GM23338 (cell line): Measurements from ENCODE around the gene DDAH2. TPM values are rescaled to one million over a fixed set of nuclear protein-coding genes. Genes with fewer than 3 reads are reported as not detected.

Experiments used
- ATAC-seq: fragments of 200-7000 bp; cut with Tn5 transposase; 3 replicates; pipeline ENCODE4 v1.9.1; 2020
- DNase-seq: peaks from one replicate; pipeline ENCODE4 v3.0.0-alpha.2; 2015; ENCODE audit warnings: low spot score
- H2AFZ ChIP-seq: fragments of 200-600 bp; sonication (generic); 2 replicates; pipeline ENCODE4 v1.8.0; 2016; ENCODE audit warnings: antibody characterized with exemption, mild to moderate bottlenecking, moderate library complexity
- H3F3A ChIP-seq: fragments of 200-600 bp; sonication (generic); replicated peaks from 2 replicates; pipeline ENCODE4 v1.8.0; 2017; ENCODE audit warnings: antibody characterized with exemption, mixed run types, low read depth
- H3K27ac ChIP-seq: fragments of 200-600 bp; sonication (generic); 2 replicates; pipeline ENCODE4 v1.6.1; 2016; ENCODE audit warnings: low read depth
- H3K27me3 ChIP-seq: fragments of 200-600 bp; sonication (generic); 2 replicates; pipeline ENCODE4 v1.8.0; 2016; ENCODE audit warnings: mild to moderate bottlenecking, mixed run types, moderate library complexity; ENCODE audit not compliant: insufficient read depth
- H3K36me3 ChIP-seq: fragments of 200-600 bp; sonication (generic); 2 replicates; pipeline ENCODE4 v1.8.0; 2016; ENCODE audit warnings: mild to moderate bottlenecking; ENCODE audit not compliant: insufficient read depth
- H3K4me1 ChIP-seq: fragments of 200-600 bp; sonication (generic); 2 replicates; pipeline ENCODE4 v1.8.0; 2016; ENCODE audit warnings: mild to moderate bottlenecking, moderate library complexity; ENCODE audit not compliant: insufficient read depth
- H3K4me2 ChIP-seq: fragments of 200-600 bp; sonication (generic); 2 replicates; pipeline ENCODE4 v1.7.1; 2017; ENCODE audit warnings: mixed run types
- H3K4me3 ChIP-seq: fragments of 200-600 bp; sonication (generic); 2 replicates; pipeline ENCODE4 v1.6.1; 2016; ENCODE audit warnings: mixed run types
- H3K79me2 ChIP-seq: fragments of 200-600 bp; sonication (generic); replicated peaks from 2 replicates; pipeline ENCODE4 v1.8.0; 2017; ENCODE audit warnings: mild to moderate bottlenecking; ENCODE audit not compliant: insufficient read depth
- H3K9me2 ChIP-seq: fragments of 200-600 bp; sonication (generic); 2 replicates; pipeline ENCODE4 v1.8.0; 2017; ENCODE audit not compliant: insufficient read depth
- H4K20me1 ChIP-seq: fragments of 200-600 bp; sonication (generic); replicated peaks from 2 replicates; pipeline ENCODE4 v1.8.0; 2017; ENCODE audit warnings: mild to moderate bottlenecking; ENCODE audit not compliant: insufficient read depth
- H3K27ac Mint-ChIP-seq: 2 replicates; pipeline ENCODE4 v1.8.0; 2020; ENCODE audit warnings: inconsistent platforms, mild to moderate bottlenecking, moderate library complexity, mixed read lengths
- H3K27me3 Mint-ChIP-seq: 3 replicates; pipeline ENCODE4 v1.8.0; 2022; ENCODE audit warnings: low read depth, mild to moderate bottlenecking, moderate library complexity, mixed read lengths, inconsistent platforms; ENCODE audit not compliant: insufficient read depth, poor library complexity
- H3K36me3 Mint-ChIP-seq: 3 replicates; pipeline ENCODE4 v1.8.0; 2021; ENCODE audit warnings: low read depth, mild to moderate bottlenecking, inconsistent platforms, moderate library complexity, mixed read lengths
- H3K4me1 Mint-ChIP-seq: 3 replicates; pipeline ENCODE4 v1.8.0; 2020; ENCODE audit warnings: mild to moderate bottlenecking, inconsistent platforms, mixed read lengths
- H3K4me3 Mint-ChIP-seq: 3 replicates; pipeline ENCODE4 v1.8.0; 2021; ENCODE audit warnings: moderate library complexity, mild to moderate bottlenecking, inconsistent platforms, mixed read lengths
- H3K9me3 Mint-ChIP-seq: 3 replicates; pipeline ENCODE4 v1.8.0; 2020; ENCODE audit warnings: moderate library complexity, mild to moderate bottlenecking, inconsistent platforms, mixed read lengths
- CREB1 ChIP-seq: fragments of 250-450 bp; sonication (Bioruptor Pico); IDR thresholded peaks from 2 replicates; pipeline ENCODE4 v1.5.0; 2020; ENCODE audit warnings: low read depth, mild to moderate bottlenecking, moderate library complexity
- CTCF ChIP-seq, 2 experiments: fragments of 200-600 bp in 1 of 2; sonication (generic) in 1 of 2; conservative IDR thresholded peaks; 2 replicates each; pipeline versions ENCODE4 v1.5.1 to v1.6.1; 2016 to 2017; ENCODE audit warnings: antibody characterized with exemption in 2 of 2, low read depth in 2 of 2, mild to moderate bottlenecking in 2 of 2, moderate library complexity in 1 of 2
- EZH2 ChIP-seq: fragments of 200-600 bp; sonication (generic); IDR thresholded peaks from one replicate; pipeline ENCODE4 v1.8.0; 2017; ENCODE audit warnings: antibody characterized with exemption, mild to moderate bottlenecking, low read depth; ENCODE audit not compliant: unreplicated experiment
- EZH2phosphoT487 ChIP-seq: fragments of 200-600 bp; sonication (generic); IDR thresholded peaks from one replicate; pipeline ENCODE4 v1.8.1; 2018; ENCODE audit warnings: antibody characterized with exemption; ENCODE audit not compliant: unreplicated experiment
- JUNB ChIP-seq: IDR thresholded peaks from one replicate; pipeline ENCODE4 v1.6.1; 2016; ENCODE audit warnings: antibody characterized with exemption; ENCODE audit not compliant: unreplicated experiment
- NANOG ChIP-seq: IDR thresholded peaks from 2 replicates; pipeline ENCODE4 v1.6.1; 2016; ENCODE audit warnings: antibody characterized with exemption, borderline replicate concordance
- POLR2AphosphoS5 ChIP-seq: IDR thresholded peaks from 2 replicates; pipeline ENCODE4 v1.6.1; 2016; ENCODE audit warnings: antibody characterized with exemption, low read depth
- REST ChIP-seq: IDR thresholded peaks from one replicate; pipeline ENCODE4 v1.6.1; 2018; ENCODE audit warnings: antibody characterized with exemption; ENCODE audit not compliant: unreplicated experiment
- STAT1 ChIP-seq: IDR thresholded peaks from one replicate; pipeline ENCODE4 v1.6.1; 2016; ENCODE audit warnings: antibody characterized with exemption; ENCODE audit not compliant: unreplicated experiment
- ZNF114 ChIP-seq: fragments of 250-450 bp; sonication (Bioruptor Pico); IDR thresholded peaks from 2 replicates; pipeline ENCODE4 v1.5.0; 2020; ENCODE audit warnings: mild to moderate bottlenecking, moderate library complexity
- ZNF331 ChIP-seq: fragments of 250-450 bp; sonication (Bioruptor Pico); IDR thresholded peaks from 2 replicates; pipeline ENCODE4 v1.5.0; 2020; ENCODE audit warnings: low read depth, mild to moderate bottlenecking, moderate library complexity
- ZNF462 ChIP-seq: fragments of 250-450 bp; sonication (Bioruptor Pico); IDR thresholded peaks from 2 replicates; pipeline ENCODE4 v1.5.0; 2020; ENCODE audit warnings: mild to moderate bottlenecking, moderate library complexity
- polyA plus RNA-seq: library from polyadenylated mRNA; unstranded; fragments of >200 nt; fragmentation: Nextera tagmentation; extraction: Ambion mirVana; gene quantifications from 2 replicates; pipeline ENCODE4 v1.2.1, GENCODE V29; 2016
- total RNA-seq: library from RNA; depleted of rRNA; stranded (reverse); fragments of >200 nt; shearing (Covaris generic); gene quantifications from 2 replicates; pipeline ENCODE4 v1.2.3, GENCODE V29; 2014
- TF ChIP-seq, protein P1 (sequence below): IDR thresholded peaks from 2 replicates; pipeline ENCODE4 v1.6.1; 2016; ENCODE audit warnings: antibody characterized with exemption

Gene DDAH2
- total and polyA plus RNA-seq, 2 experiments from 2014 or later = 58.7 to 65.1 TPM

DNA sequence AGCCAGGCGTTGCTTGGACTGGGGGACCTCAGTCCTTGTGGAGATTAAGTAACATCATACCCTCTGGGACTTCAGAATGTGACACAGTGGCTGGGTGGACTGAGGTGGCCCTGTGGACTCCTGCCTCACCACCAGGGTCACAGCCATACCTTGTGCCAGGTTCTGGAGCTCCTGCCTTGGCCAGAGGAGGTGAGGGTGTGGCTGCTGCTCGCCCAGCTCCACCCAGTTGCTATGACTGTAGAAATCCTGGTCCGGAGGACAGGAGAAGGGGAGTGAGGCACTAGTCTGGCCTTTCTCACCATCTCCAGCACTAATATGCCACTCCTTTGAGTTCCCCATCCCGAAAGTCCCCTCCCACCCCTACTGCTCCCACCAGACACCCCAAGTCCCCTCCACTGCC lies 46.1 kb upstream of the DDAH2 start:
- H3K27ac Mint-ChIP-seq = no peak overlapping the region
- DNase-seq = no peak
- no peak overlapping the region for H3K4me3 Mint-ChIP-seq
- peaks cover 19% of the 10 kb centered on the region for H3K27me3 Mint-ChIP-seq
- Histone ChIP-seq H2AFZ (no peak overlapping the region), H3K4me1 (no peaks in the 10 kb centered on the region), H3F3A (peaks cover 4% of the 10 kb centered on the region; the same call in 1 of the 2 replicates), H4K20me1 (no peaks in the 10 kb centered on the region; the same call in 1 of the 2 replicates), H3K27ac (no peak overlapping the region), H3K36me3 (no peaks in the 10 kb centered on the region), H3K79me2 (no peaks in the 10 kb centered on the region), H3K4me3 (no peak overlapping the region), H3K4me2 (no peak overlapping the region), H3K27me3 (no peaks in the 10 kb centered on the region), H3K9me2 (no peaks in the 10 kb centered on the region)
- H3K36me3 Mint-ChIP-seq = peaks cover 13% of the 10 kb centered on the region
- TF ChIP-seq STAT1 = no peak
- no peak for TF ChIP-seq NANOG
- no peak for TF ChIP-seq POLR2AphosphoS5
- no peak for TF ChIP-seq JUNB
- no peak for TF ChIP-seq ZNF114 (CRISPR knock-in tag)
- TF ChIP-seq EZH2phosphoT487 = no peak
- TF ChIP-seq CTCF (conservative IDR thresholded peaks at IDR 0.05; ENCODE audit: low read depth in 2 of 2) = no peak
- TF ChIP-seq, protein P1, sequence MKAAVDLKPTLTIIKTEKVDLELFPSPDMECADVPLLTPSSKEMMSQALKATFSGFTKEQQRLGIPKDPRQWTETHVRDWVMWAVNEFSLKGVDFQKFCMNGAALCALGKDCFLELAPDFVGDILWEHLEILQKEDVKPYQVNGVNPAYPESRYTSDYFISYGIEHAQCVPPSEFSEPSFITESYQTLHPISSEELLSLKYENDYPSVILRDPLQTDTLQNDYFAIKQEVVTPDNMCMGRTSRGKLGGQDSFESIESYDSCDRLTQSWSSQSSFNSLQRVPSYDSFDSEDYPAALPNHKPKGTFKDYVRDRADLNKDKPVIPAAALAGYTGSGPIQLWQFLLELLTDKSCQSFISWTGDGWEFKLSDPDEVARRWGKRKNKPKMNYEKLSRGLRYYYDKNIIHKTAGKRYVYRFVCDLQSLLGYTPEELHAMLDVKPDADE = no peak
- TF ChIP-seq ZNF331 (CRISPR knock-in tag) = no peak
- no peak for TF ChIP-seq ZNF462 (CRISPR knock-in tag)
- TF ChIP-seq REST = no peak
- TF ChIP-seq EZH2 = no peak
- no peak for TF ChIP-seq CREB1 (CRISPR knock-in tag)
- no peaks in the 10 kb centered on the region for H3K9me3 Mint-ChIP-seq
- no peak for ATAC-seq
- no peaks in the 10 kb centered on the region for H3K4me1 Mint-ChIP-seq
